Stimulated activated CD8-positive, alpha-beta memory T cell treated with anti-CD3 and anti-CD28 coated beads, Interleukin-12 subunit alpha, Interleukin-12 subunit beta, amount 100 ng/mL, for 4 hours (primary cell): ENCODE measurements around the gene CDC42BPB.

ENCODE experiments used
- DNase-seq: peaks from one replicate; pipeline ENCODE4 v3.0.0-alpha.2; 2020; ENCODE audit warnings: low read depth

The CDC42BPB gene

GRCh38 chr14:103094406-103095209 lies 37.3 kb upstream of the CDC42BPB start, which contains the start of gene EXOC3L4:
Gene EXOC3L4, plus strand, starts transcription at chr14:103094725. Its CDS starts 5,495 bp downstream, at chr14:103100220.
- DNase-seq = no peak

- no peak for DNase-seq
Observed at GRCh38 chr14:103093856-103094405, 36.6 kb upstream of the CDC42BPB start.

GRCh38 chr14:103091883-103092222 lies 34.5 kb upstream of the CDC42BPB start:
- DNase-seq = no peak

- peak; percentile 67 for DNase-seq
Observed at GRCh38 chr14:103091041-103091882, 33.9 kb upstream of the CDC42BPB start.

GRCh38 chr14:103090481-103091020 lies 33.2 kb upstream of the CDC42BPB start:
- no peak for DNase-seq

- DNase-seq = no peak
Observed at GRCh38 chr14:103089386-103090335, 32.3 kb upstream of the CDC42BPB start.

GRCh38 chr14:103088921-103089320 lies 31.6 kb upstream of the CDC42BPB start:
- DNase-seq = no peak

- no peak for DNase-seq
Observed at GRCh38 chr14:103087343-103087835, 30.0 kb upstream of the CDC42BPB start.

GRCh38 chr14:103086771-103087342 lies 29.5 kb upstream of the CDC42BPB start:
- DNase-seq = no peak

- DNase-seq = no peak
Observed at GRCh38 chr14:103085106-103086091, 28.1 kb upstream of the CDC42BPB start.

- DNase-seq = no peak
Observed at GRCh38 chr14:103084021-103084919, 26.9 kb upstream of the CDC42BPB start, which contains the start of gene LBHD2. Gene LBHD2, plus strand, starts transcription at chr14:103084210. Its CDS starts 1,803 bp downstream, at chr14:103086013.

GRCh38 chr14:103081951-103082350 lies 24.6 kb upstream of the CDC42BPB start:
- DNase-seq = no peak

GRCh38 chr14:103078860-103079587 lies 21.7 kb upstream of the CDC42BPB start:
- DNase-seq = no peak

- peak; percentile 42 for DNase-seq
Observed at GRCh38 chr14:103078420-103078749, 21.0 kb upstream of the CDC42BPB start.

- DNase-seq = no peak
Observed at GRCh38 chr14:103074729-103075367, 17.5 kb upstream of the CDC42BPB start.

- no peak for DNase-seq
Observed at GRCh38 chr14:103073876-103074728, 16.8 kb upstream of the CDC42BPB start.
